GM10266 (cell line): Measurements from ENCODE around the gene TMEM106A.
A peak's percentile ranks its signal among the peaks of the same experiment; 100 is the strongest.
"Not testable (repeated sequence)": the region's sequence is repeated elsewhere in the genome, so short reads cannot be mapped to it uniquely, and the experiment has no call there.

Source experiments
- DNase-seq: peaks from one replicate; pipeline ENCODE4 v3.0.0; 2012; ENCODE audit errors: extremely low spot score
- CTCF ChIP-seq: IDR thresholded peaks from 2 replicates; pipeline ENCODE4 v1.5.1; 2012; ENCODE audit warnings: mild to moderate bottlenecking, low read depth; ENCODE audit not compliant: control insufficient read depth, insufficient read depth; ENCODE audit errors: missing control alignments

The TMEM106A gene

GRCh38 chr17:43211480-43212402, at the start of gene TMEM106A:
Gene TMEM106A (plus strand): TSS chr17:43211875. CDS start chr17:43213042, 1,167 bp downstream.
- peak; percentile 33 for TF ChIP-seq CTCF
- DNase-seq = peak; percentile 90

- DNase-seq = not testable (repeated sequence)
Measured at GRCh38 chr17:43165971-43166370, 45.7 kb upstream of the TMEM106A start.

- peak; percentile 29 for DNase-seq
- no peak for TF ChIP-seq CTCF
Measured at GRCh38 chr17:43169561-43170139, 42.0 kb upstream of the TMEM106A start.

GRCh38 chr17:43170140-43170765, 41.4 kb upstream of the TMEM106A start:
- no peak for TF ChIP-seq CTCF
- peak; percentile 95 for DNase-seq

- peak; percentile 11 for TF ChIP-seq CTCF
- DNase-seq = peak; percentile 93
Measured at GRCh38 chr17:43170766-43171585, 40.7 kb upstream of the TMEM106A start, which contains the start of gene NBR1. Gene NBR1 (plus strand): TSS chr17:43171214. CDS start chr17:43175800, 4,586 bp downstream.

GRCh38 chr17:43171586-43172487, 39.8 kb upstream of the TMEM106A start:
- no peak for DNase-seq
- TF ChIP-seq CTCF = peak; percentile 19
